ENCODE results near the gene ZFHX2. TPM values are rescaled to one million over a fixed set of nuclear protein-coding genes. Genes with fewer than 3 reads are reported as not detected.
"Not testable (repeated sequence)": the region's sequence is repeated elsewhere in the genome, so short reads cannot be mapped to it uniquely, and the experiment has no call there.

ZFHX2 gene
- total RNA-seq = 3.1 TPM
- long read RNA-seq, partial matches to known transcripts = 1 of 2 reads
- long read RNA-seq, other reads (novel, unspliced or antisense) = 1 of 2 reads

GRCh38 chr14:23551266-23552028, at the start of gene ZFHX2:
TSS of gene ZFHX2 (minus strand) at chr14:23551765. CDS start at chr14:23535325, 16,440 bp downstream.
- DNase-seq (ENCODE audit: low spot score) = peak; percentile 94

GRCh38 chr14:23600806-23601205, 49.2 kb upstream of the ZFHX2 start:
- DNase-seq (ENCODE audit: low spot score) = no peak

DNA sequence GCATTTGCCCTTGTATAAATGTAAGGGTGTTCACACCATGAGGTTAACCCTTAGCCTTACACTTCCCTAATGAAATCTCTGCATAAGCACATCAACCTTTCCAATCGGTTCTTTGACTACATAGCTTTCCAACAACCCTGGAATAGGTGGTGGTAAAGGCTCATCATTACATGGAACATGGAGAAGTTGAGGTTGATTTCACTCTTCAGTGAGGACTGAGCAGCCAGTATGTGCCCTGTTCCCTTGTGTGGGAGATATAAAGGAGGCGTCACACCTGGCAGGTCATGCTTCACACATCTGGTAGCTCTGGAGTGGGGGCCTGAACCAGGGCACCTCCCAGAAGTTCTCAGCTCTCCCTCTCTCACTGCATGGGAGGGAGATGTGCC, 48.8 kb upstream of the ZFHX2 start:
- DNase-seq (ENCODE audit: low spot score) = no peak

- DNase-seq (ENCODE audit: low spot score) = not testable (repeated sequence)
These were observed 42.6 kb upstream of the ZFHX2 start for GRCh38 chr14:23594191-23594590.

GRCh38 chr14:23590198-23590597, 38.6 kb upstream of the ZFHX2 start:
- peak; percentile 39 for DNase-seq (ENCODE audit: low spot score)

DNA sequence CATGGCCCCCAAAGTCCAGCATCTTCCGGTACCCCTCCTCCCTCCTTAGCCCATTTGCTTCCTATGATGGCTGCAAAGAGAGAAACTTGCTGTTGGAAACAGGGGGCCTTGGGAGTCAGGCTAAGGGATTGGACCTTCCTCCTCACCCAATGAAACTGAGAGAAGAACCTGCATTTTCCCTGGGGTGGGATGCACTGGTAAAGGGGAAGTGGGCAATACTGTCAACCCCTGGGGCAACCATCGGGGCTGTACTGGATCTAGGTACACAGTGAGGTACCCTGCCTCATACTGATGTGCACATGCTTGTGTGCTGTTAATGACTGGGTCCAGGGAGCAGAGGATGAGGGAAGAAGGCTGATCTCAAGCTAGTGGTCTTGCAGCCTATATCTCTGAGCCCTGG, 38.0 kb upstream of the ZFHX2 start:
- DNase-seq (ENCODE audit: low spot score) = no peak

GRCh38 chr14:23588884-23589598, 37.5 kb upstream of the ZFHX2 start:
- DNase-seq (ENCODE audit: low spot score) = peak; percentile 91

- DNase-seq (ENCODE audit: low spot score) = not testable (repeated sequence)
These were observed 33.1 kb upstream of the ZFHX2 start for GRCh38 chr14:23584527-23585203.

GRCh38 chr14:23583761-23584526, 32.4 kb upstream of the ZFHX2 start:
- peak; percentile 33 for DNase-seq (ENCODE audit: low spot score)

GRCh38 chr14:23582906-23583760, 31.6 kb upstream of the ZFHX2 start:
- DNase-seq (ENCODE audit: low spot score) = peak; percentile 1

DNA sequence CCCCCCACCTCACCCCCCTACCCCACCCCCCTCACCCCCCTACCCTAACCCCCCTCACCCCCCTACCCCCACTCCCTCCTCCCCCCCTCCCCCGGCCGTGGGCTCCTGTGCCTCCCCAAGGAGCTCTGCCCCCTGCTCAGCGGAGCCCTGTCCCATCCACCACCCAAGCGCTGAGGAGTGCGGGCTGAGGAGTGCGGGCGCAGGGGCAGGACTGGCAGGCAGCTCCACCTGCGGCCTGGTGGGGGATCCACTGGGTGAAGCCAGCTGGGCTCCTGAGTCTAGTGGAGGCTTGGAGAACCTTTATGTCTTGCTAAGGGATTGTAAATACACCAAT, 29.4 kb upstream of the ZFHX2 start:
- DNase-seq (ENCODE audit: low spot score) = peak; percentile 85

GRCh38 chr14:23580152-23580926, 28.8 kb upstream of the ZFHX2 start:
- DNase-seq (ENCODE audit: low spot score) = peak; percentile 45

DNA sequence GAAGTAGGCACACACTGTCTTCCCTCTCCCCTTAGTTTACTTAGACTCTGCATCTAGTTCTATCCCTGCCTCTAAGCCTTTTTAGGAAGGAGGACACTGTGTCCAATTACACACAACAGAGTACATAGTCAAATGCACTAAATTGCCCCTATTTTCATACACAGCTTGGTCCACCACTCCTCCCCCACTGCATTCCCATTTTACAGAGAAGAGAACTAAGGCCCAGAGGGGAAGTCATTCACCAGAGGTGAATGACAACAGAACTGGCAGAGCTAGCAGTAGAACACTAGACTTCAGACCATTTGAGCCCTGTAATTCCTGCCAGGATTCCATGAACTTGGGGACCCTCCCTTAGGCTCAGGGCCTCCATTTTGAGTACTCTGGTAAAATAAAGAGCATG, 28.2 kb upstream of the ZFHX2 start:
- DNase-seq (ENCODE audit: low spot score) = no peak

DNA sequence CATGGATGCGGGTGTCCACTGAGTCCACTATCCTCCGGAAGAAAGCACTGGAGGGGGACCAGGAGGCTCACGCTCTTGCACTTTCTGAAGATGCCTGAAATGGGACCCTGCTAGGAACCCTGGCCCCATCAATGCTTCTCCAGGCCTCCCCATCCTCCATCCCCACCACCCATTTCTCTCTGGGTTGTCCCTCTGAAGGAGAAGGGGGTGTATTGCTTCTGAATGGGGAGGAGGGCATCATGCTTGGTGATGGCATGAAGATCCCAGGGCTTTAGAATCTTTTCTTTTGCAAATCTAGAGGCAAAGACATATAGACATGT, 27.7 kb upstream of the ZFHX2 start:
- peak; percentile 65 for DNase-seq (ENCODE audit: low spot score)

GRCh38 chr14:23578560-23579310, 27.2 kb upstream of the ZFHX2 start, which contains the start of gene JPH4:
TSS of gene JPH4 (minus strand) at chr14:23578790. CDS start at chr14:23577453, 1,337 bp downstream.
- peak; percentile 82 for DNase-seq (ENCODE audit: low spot score)

GRCh38 chr14:23577710-23578392, 26.3 kb upstream of the ZFHX2 start:
- DNase-seq (ENCODE audit: low spot score) = peak; percentile 84

DNA sequence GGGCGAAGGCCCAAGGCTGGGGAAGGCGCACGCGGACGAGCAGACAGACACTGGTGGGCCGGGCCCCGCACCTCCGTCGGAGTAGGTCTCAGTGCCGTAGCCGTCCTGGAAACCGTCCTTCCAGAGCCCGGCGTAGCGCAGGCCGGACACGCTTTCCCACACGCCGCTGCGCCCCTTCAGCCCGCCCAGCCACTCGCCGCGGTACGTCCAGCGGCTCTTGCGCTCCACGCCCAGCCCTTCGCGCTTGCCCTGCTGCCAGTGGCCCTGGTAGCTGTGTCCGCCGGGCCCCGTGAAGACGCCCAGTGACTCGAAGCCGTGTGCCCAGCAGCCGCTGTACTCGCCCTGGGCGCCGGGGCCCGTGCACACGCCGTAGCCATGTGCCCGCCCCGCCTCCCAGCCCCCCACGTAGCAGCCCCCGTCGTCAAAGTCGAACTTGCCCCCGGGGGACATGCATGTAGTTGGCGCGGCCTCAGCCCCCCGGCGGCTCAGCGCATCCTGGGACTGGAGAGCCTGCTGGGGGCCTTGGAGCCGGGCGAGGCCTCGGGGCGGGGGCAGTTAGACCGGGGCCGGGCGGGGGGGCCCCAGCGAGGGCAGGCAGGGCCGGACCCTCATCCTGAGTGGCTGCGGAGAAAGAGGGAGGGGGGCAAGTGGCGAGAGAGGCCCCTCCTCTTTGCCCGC, 25.6 kb upstream of the ZFHX2 start:
- DNase-seq (ENCODE audit: low spot score) = peak; percentile 85
